ENCODE measurements around the gene ZNF385B.
A peak's percentile ranks its signal among the peaks of the same experiment; 100 is the strongest.

The ZNF385B gene

GRCh38 chr2:179701524-179702110, 159.8 kb downstream of the ZNF385B start:
- H3K4ac ChIP-seq (ENCODE audit: low read depth, low read length), result no peak overlapping the region
- H2BK120ac ChIP-seq (ENCODE audit: insufficient read depth, low read length, poor library complexity), result no peak overlapping the region
- no peak overlapping the region for H2BK12ac ChIP-seq (ENCODE audit: low read length)
- no CpG with 5 or more reads among the region's 5 CpGs for WGBS (ENCODE audit: extremely low coverage, insufficient coverage, insufficient read length)
- H4K8ac ChIP-seq (ENCODE audit: low read depth, low read length), result no peak overlapping the region
- no peak overlapping the region for H2BK5ac ChIP-seq (ENCODE audit: low read depth, low read length, poor library complexity)
- H3K79me1 ChIP-seq (ENCODE audit: low read length), result no peaks in the 10 kb centered on the region
- H3K79me2 ChIP-seq (ENCODE audit: control insufficient read depth, insufficient read depth, low read length, poor library complexity), result no peaks in the 10 kb centered on the region
- H3K27me3 ChIP-seq (ENCODE audit: insufficient read depth, low read length), result no peaks in the 10 kb centered on the region
- no peak overlapping the region for H3K4me3 ChIP-seq (ENCODE audit: low read depth, low read length)
- peak in 1 of 2 donors; percentile 22 for DNase-seq
- no peak overlapping the region for H2AFZ ChIP-seq (ENCODE audit: insufficient read depth, low read length, poor library complexity)
- no peaks in the 10 kb centered on the region for H3K36me3 ChIP-seq (ENCODE audit: control insufficient read depth in 1 of 2, insufficient read depth in 2 of 2, low read length in 2 of 2)
- H3K9ac ChIP-seq (ENCODE audit: low read length), result no peak overlapping the region
- H3K14ac ChIP-seq (ENCODE audit: low read length), result no peak overlapping the region
- H3K4me1 ChIP-seq (ENCODE audit: control insufficient read depth in 1 of 2, insufficient read depth in 2 of 2, low read length in 2 of 2), result no peaks in the 10 kb centered on the region
- no peak overlapping the region for H3K18ac ChIP-seq (ENCODE audit: low read length)
- H3K27ac ChIP-seq (ENCODE audit: low read depth, low read length), result no peak overlapping the region
- H3K23ac ChIP-seq (ENCODE audit: low read length), result no peak overlapping the region
- H4K91ac ChIP-seq (ENCODE audit: low read depth, low read length), result no peak overlapping the region
- no peak overlapping the region for H3K4me2 ChIP-seq (ENCODE audit: low read length)
- no peaks in the 10 kb centered on the region for H3K9me3 ChIP-seq (ENCODE audit: insufficient read depth, low read depth, low read length)
- H4K12ac ChIP-seq (ENCODE audit: low read depth, low read length), result no peak overlapping the region
- H2AK5ac ChIP-seq (ENCODE audit: low read length), result no peak overlapping the region

- Histone ChIP-seq H3K9ac (ENCODE audit: low read length) (no peak overlapping the region), H2AK5ac (ENCODE audit: low read length) (no peak overlapping the region), H4K91ac (ENCODE audit: low read depth, low read length) (no peak overlapping the region), H3K4me2 (ENCODE audit: low read length) (no peak overlapping the region), H4K12ac (ENCODE audit: low read depth, low read length) (no peak overlapping the region), H3K14ac (ENCODE audit: low read length) (no peak overlapping the region), H3K79me1 (ENCODE audit: low read length) (no peaks in the 10 kb centered on the region), H2BK120ac (ENCODE audit: insufficient read depth, low read length, poor library complexity) (no peak overlapping the region), H3K79me2 (ENCODE audit: control insufficient read depth, insufficient read depth, low read length, poor library complexity) (no peaks in the 10 kb centered on the region), H3K18ac (ENCODE audit: low read length) (no peak overlapping the region), H2AFZ (ENCODE audit: insufficient read depth, low read length, poor library complexity) (no peak overlapping the region), H3K27me3 (ENCODE audit: insufficient read depth, low read length) (no peaks in the 10 kb centered on the region), H4K8ac (ENCODE audit: low read depth, low read length) (no peak overlapping the region), H3K36me3 (ENCODE audit: control insufficient read depth in 1 of 2, insufficient read depth in 2 of 2, low read length in 2 of 2) (no peaks in the 10 kb centered on the region), H3K4me3 (ENCODE audit: low read depth, low read length) (no peak overlapping the region), H3K4me1 (ENCODE audit: control insufficient read depth in 1 of 2, insufficient read depth in 2 of 2, low read length in 2 of 2) (no peaks in the 10 kb centered on the region), H3K4ac (ENCODE audit: low read depth, low read length) (no peak overlapping the region), H2BK12ac (ENCODE audit: low read length) (no peak overlapping the region), H3K23ac (ENCODE audit: low read length) (no peak overlapping the region), H2BK5ac (ENCODE audit: low read depth, low read length, poor library complexity) (no peak overlapping the region), H3K27ac (ENCODE audit: low read depth, low read length) (no peak overlapping the region), H3K9me3 (ENCODE audit: insufficient read depth, low read depth, low read length) (no peaks in the 10 kb centered on the region)
- no CpG with 5 or more reads among the region's 1 CpG for WGBS (ENCODE audit: extremely low coverage, insufficient coverage, insufficient read length)
- DNase-seq, result no peak
These were observed 165.9 kb downstream of the ZNF385B start for GRCh38 chr2:179695486-179695885.

- no peak overlapping the region for H4K12ac ChIP-seq (ENCODE audit: low read depth, low read length)
- H3K4ac ChIP-seq (ENCODE audit: low read depth, low read length), result no peak overlapping the region
- no peak overlapping the region for H3K18ac ChIP-seq (ENCODE audit: low read length)
- no peaks in the 10 kb centered on the region for H3K4me1 ChIP-seq (ENCODE audit: control insufficient read depth in 1 of 2, insufficient read depth in 2 of 2, low read length in 2 of 2)
- H3K79me1 ChIP-seq (ENCODE audit: low read length), result no peaks in the 10 kb centered on the region
- H4K91ac ChIP-seq (ENCODE audit: low read depth, low read length), result no peak overlapping the region
- no peak overlapping the region for H2BK5ac ChIP-seq (ENCODE audit: low read depth, low read length, poor library complexity)
- H4K8ac ChIP-seq (ENCODE audit: low read depth, low read length), result no peak overlapping the region
- no peak overlapping the region for H3K14ac ChIP-seq (ENCODE audit: low read length)
- no peak for DNase-seq
- no peak overlapping the region for H2AFZ ChIP-seq (ENCODE audit: insufficient read depth, low read length, poor library complexity)
- no peak overlapping the region for H2AK5ac ChIP-seq (ENCODE audit: low read length)
- no peak overlapping the region for H3K4me2 ChIP-seq (ENCODE audit: low read length)
- no peaks in the 10 kb centered on the region for H3K36me3 ChIP-seq (ENCODE audit: control insufficient read depth in 1 of 2, insufficient read depth in 2 of 2, low read length in 2 of 2)
- no peak overlapping the region for H2BK120ac ChIP-seq (ENCODE audit: insufficient read depth, low read length, poor library complexity)
- H3K4me3 ChIP-seq (ENCODE audit: low read depth, low read length), result no peak overlapping the region
- H3K27ac ChIP-seq (ENCODE audit: low read depth, low read length), result no peak overlapping the region
- WGBS (ENCODE audit: extremely low coverage, insufficient coverage, insufficient read length), result no CpG with 5 or more reads among the region's 1 CpG
- no peak overlapping the region for H2BK12ac ChIP-seq (ENCODE audit: low read length)
- no peak overlapping the region for H3K23ac ChIP-seq (ENCODE audit: low read length)
- no peak overlapping the region for H3K9ac ChIP-seq (ENCODE audit: low read length)
- H3K79me2 ChIP-seq (ENCODE audit: control insufficient read depth, insufficient read depth, low read length, poor library complexity), result no peaks in the 10 kb centered on the region
- H3K9me3 ChIP-seq (ENCODE audit: insufficient read depth, low read depth, low read length), result no peaks in the 10 kb centered on the region
- H3K27me3 ChIP-seq (ENCODE audit: insufficient read depth, low read length), result no peaks in the 10 kb centered on the region
These were observed 166.4 kb downstream of the ZNF385B start for GRCh38 chr2:179694963-179695362.

- Histone ChIP-seq H3K9me3 (ENCODE audit: insufficient read depth, low read depth, low read length) (no peaks in the 10 kb centered on the region), H3K79me2 (ENCODE audit: control insufficient read depth, insufficient read depth, low read length, poor library complexity) (no peaks in the 10 kb centered on the region), H2BK5ac (ENCODE audit: low read depth, low read length, poor library complexity) (no peak overlapping the region), H3K14ac (ENCODE audit: low read length) (no peak overlapping the region), H2AK5ac (ENCODE audit: low read length) (no peak overlapping the region), H3K36me3 (ENCODE audit: control insufficient read depth in 1 of 2, insufficient read depth in 2 of 2, low read length in 2 of 2) (no peaks in the 10 kb centered on the region), H4K91ac (ENCODE audit: low read depth, low read length) (no peak overlapping the region), H3K4ac (ENCODE audit: low read depth, low read length) (no peak overlapping the region), H4K8ac (ENCODE audit: low read depth, low read length) (no peak overlapping the region), H3K23ac (ENCODE audit: low read length) (no peak overlapping the region), H2AFZ (ENCODE audit: insufficient read depth, low read length, poor library complexity) (no peak overlapping the region), H2BK120ac (ENCODE audit: insufficient read depth, low read length, poor library complexity) (no peak overlapping the region), H3K27ac (ENCODE audit: low read depth, low read length) (no peak overlapping the region), H3K27me3 (ENCODE audit: insufficient read depth, low read length) (no peaks in the 10 kb centered on the region), H3K4me3 (ENCODE audit: low read depth, low read length) (no peak overlapping the region), H3K4me1 (ENCODE audit: control insufficient read depth in 1 of 2, insufficient read depth in 2 of 2, low read length in 2 of 2) (no peaks in the 10 kb centered on the region), H4K12ac (ENCODE audit: low read depth, low read length) (no peak overlapping the region), H2BK12ac (ENCODE audit: low read length) (no peak overlapping the region), H3K18ac (ENCODE audit: low read length) (no peak overlapping the region), H3K9ac (ENCODE audit: low read length) (no peak overlapping the region), H3K79me1 (ENCODE audit: low read length) (no peaks in the 10 kb centered on the region), H3K4me2 (ENCODE audit: low read length) (no peak overlapping the region)
- DNase-seq, result no peak
- WGBS (ENCODE audit: extremely low coverage, insufficient coverage, insufficient read length), result no CpG with 5 or more reads among the region's 1 CpG
These were observed 168.8 kb downstream of the ZNF385B start for GRCh38 chr2:179692610-179693009.
